Subcutaneous adipose tissue (tissue), 4 donors: ENCODE data around the gene CPT1B. TPM values are rescaled to one million over a fixed set of nuclear protein-coding genes. Genes with fewer than 3 reads are reported as not detected.

Experiments used
- total RNA-seq, 4 donors: library from RNA; depleted of rRNA; stranded (reverse); fragments of >200 nt; gene quantifications; one replicate each; pipeline ENCODE4 v1.1.0, GENCODE V29; 2016
- TF ChIP-seq, protein P1 (sequence below): fragments of 450-650 bp; IDR thresholded peaks from one replicate; pipeline ENCODE4 v1.5.1; 2016; ENCODE audit warnings: low read depth, mild to moderate bottlenecking, control low read depth, antibody characterized with exemption, moderate library complexity

Gene CPT1B
- total RNA-seq, 4 donors from 2014 or later = 7.8 to 20.3 (median 10.8) TPM

DNA sequence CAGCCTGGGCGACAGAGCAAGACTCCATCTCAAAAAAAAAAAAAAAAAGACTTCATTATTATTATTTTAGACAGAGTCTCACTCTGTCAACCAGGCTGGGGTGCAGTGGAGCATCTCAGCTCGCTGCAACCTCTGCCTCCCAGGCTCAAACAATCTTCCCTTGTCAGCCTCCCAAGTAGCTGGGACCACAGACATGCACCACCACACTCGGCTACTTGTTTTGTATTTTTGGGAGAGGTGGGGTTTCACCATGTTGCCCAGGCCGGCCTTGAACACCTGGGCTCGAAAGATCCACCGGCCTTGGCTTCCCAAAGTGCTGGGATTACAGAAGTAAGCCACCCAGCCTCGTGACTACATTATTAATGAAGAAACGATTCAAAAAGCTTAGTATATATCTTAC lies 43.1 kb downstream of the CPT1B start:
- TF ChIP-seq, protein P1, sequence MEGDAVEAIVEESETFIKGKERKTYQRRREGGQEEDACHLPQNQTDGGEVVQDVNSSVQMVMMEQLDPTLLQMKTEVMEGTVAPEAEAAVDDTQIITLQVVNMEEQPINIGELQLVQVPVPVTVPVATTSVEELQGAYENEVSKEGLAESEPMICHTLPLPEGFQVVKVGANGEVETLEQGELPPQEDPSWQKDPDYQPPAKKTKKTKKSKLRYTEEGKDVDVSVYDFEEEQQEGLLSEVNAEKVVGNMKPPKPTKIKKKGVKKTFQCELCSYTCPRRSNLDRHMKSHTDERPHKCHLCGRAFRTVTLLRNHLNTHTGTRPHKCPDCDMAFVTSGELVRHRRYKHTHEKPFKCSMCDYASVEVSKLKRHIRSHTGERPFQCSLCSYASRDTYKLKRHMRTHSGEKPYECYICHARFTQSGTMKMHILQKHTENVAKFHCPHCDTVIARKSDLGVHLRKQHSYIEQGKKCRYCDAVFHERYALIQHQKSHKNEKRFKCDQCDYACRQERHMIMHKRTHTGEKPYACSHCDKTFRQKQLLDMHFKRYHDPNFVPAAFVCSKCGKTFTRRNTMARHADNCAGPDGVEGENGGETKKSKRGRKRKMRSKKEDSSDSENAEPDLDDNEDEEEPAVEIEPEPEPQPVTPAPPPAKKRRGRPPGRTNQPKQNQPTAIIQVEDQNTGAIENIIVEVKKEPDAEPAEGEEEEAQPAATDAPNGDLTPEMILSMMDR = no peak

DNA sequence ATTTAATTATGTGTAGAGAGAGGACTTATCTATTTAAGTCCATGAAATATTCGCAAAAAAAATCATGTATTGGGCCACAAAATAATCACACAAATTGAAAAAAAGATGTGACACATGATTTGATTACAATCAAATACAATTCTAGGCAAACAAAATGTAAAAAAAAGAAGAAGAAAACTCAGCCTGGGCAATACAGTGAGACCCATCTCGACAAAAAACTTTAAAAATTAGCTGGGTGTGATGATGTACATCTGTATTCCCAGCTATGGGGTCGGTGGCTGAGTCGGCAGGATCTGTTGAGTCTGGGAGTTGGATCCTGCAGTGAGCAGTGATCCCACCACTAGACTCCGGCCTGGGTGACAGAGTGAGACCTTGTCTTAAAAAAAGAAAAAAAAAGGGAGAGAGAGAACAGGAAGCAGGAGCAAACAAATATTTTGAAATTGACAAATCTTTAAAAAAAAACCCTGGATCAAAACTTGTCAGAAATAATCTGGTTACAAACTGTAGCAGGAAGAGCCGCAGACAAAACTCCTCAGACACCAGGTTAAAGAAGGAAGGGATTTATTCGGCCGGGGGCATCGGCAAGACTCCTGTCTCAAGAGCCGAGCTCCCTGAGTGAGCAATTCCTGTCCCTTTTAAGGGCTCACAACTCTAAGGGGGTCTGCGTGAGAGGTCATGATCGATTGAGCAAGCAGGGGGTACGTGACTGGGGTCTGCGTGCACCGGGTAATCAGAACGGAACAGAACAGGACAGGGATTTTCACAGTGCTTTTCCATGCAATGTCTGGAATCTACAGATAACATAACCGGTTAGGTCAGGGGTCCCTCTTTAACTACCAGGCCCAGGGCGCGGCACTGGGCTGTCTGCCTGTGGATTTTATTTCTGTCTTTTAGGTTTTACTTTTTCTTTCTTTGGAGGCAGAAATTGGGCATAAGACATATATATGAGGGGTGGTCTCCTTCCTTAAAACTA lies 45.1 kb downstream of the CPT1B start:
- TF ChIP-seq, protein P1 = no peak

GRCh38 chr22:50531962-50532674 lies 46.1 kb downstream of the CPT1B start:
- TF ChIP-seq, protein P1 = no peak

DNA sequence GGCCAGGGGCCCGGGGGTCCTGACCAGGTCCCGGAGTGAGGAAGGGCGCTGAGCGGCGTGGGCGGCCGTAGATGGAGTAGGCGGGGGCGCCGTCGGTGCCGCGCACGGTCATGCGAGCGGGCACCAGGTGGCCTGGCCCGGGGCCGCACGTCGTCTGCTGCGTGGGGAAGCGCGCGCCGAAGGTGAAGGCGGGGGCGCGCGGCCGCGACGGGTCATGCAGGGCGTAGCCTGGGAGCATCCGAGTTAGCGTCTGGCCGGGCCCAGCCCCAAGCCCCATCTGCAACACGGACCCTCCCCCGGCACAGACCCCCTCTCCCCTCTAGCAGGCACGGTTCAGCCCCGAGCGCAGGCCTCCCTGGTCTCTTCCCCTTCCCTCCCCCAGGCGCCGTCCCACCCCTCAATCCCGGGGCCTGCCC lies 46.7 kb downstream of the CPT1B start:
- TF ChIP-seq, protein P1 = no peak

GRCh38 chr22:50530877-50531545 lies 47.2 kb downstream of the CPT1B start:
- TF ChIP-seq, protein P1 = no peak

DNA sequence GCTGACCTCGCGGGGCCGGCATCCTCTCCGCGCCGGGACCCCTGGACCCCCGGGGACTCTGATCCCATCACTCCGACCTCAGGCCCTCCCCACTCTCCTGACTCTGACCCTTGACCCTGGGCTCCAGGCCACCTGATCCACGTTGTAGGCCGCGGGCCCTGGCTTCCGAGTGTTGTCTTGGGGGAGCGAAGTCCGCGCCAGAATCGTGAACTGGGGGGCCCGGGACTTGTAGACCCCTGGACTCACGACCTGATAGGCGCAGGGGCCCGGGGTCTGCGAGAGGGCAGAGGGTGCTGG lies 47.7 kb downstream of the CPT1B start:
- TF ChIP-seq, protein P1 = no peak
